ENCODE measurements around the gene KIDINS220. TPM values are rescaled to one million over a fixed set of nuclear protein-coding genes. Genes with fewer than 3 reads are reported as not detected.

KIDINS220 gene
- total RNA-seq, 2 experiments from 2014 or later = 20.8 to 20.9 TPM

DNA sequence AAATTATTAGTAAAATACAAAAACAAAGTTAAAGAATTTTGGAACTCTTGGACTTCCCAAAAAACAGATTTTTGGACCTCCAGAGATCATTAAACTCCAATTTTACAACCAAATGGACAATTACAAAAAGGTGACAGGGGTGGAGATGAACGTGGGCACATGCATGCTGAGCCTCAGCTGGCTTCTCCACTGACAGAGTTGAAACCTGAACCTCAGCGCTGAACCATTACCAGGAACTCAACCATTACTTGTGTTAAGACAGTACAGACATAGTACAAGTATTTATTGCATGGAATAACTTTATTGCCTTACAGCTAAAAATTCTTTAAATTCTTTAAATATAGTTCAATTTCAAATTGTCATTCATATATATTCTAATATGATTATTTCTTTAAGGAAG, 33.0 kb upstream of the KIDINS220 start:
- ChIA-PET CTCF (no interaction called here), POLR2A (no interaction called here)
- no peak for ATAC-seq
- Mint-ChIP-seq H3K4me3 (no peak overlapping the region), H3K27me3 (peaks cover 1% of the 10 kb centered on the region), H3K4me1 (ENCODE audit: low read depth) (no peaks in the 10 kb centered on the region), H3K27ac (no peak overlapping the region), H3K9me3 (no peaks in the 10 kb centered on the region), H3K36me3 (ENCODE audit: low read depth) (no peaks in the 10 kb centered on the region)
- intact Hi-C loops (cut with micrococcal nuclease) = loop anchor here (5.0 kb wide), 1 partner anchor 267 kb away; no protein-coding TSS in a partner anchor
- DNase-seq = no peak
- TF ChIP-seq, protein P1, sequence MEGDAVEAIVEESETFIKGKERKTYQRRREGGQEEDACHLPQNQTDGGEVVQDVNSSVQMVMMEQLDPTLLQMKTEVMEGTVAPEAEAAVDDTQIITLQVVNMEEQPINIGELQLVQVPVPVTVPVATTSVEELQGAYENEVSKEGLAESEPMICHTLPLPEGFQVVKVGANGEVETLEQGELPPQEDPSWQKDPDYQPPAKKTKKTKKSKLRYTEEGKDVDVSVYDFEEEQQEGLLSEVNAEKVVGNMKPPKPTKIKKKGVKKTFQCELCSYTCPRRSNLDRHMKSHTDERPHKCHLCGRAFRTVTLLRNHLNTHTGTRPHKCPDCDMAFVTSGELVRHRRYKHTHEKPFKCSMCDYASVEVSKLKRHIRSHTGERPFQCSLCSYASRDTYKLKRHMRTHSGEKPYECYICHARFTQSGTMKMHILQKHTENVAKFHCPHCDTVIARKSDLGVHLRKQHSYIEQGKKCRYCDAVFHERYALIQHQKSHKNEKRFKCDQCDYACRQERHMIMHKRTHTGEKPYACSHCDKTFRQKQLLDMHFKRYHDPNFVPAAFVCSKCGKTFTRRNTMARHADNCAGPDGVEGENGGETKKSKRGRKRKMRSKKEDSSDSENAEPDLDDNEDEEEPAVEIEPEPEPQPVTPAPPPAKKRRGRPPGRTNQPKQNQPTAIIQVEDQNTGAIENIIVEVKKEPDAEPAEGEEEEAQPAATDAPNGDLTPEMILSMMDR (IDR thresholded peaks at IDR 0.05) = no peak

- CTCF ChIA-PET = interaction anchor here (0.6 kb wide), 1 partner anchor 379 kb away, joined by 3 read pairs; no protein-coding TSS in a partner anchor
- no peaks in the 10 kb centered on the region for H3K36me3 Mint-ChIP-seq (ENCODE audit: low read depth)
- no peak for DNase-seq
- POLR2A ChIA-PET = no interaction called here
- TF ChIP-seq, protein P1 (IDR thresholded peaks at IDR 0.05) = no peak
- H3K27ac Mint-ChIP-seq = no peak overlapping the region
- intact Hi-C loops (cut with micrococcal nuclease) = no loop called here
- no peak overlapping the region for H3K4me3 Mint-ChIP-seq
- H3K4me1 Mint-ChIP-seq (ENCODE audit: low read depth) = no peaks in the 10 kb centered on the region
- no peaks in the 10 kb centered on the region for H3K27me3 Mint-ChIP-seq
- ATAC-seq = no peak
- H3K9me3 Mint-ChIP-seq = no peaks in the 10 kb centered on the region
Measured at GRCh38 chr2:8867363-8867762, 29.9 kb upstream of the KIDINS220 start.

- intact Hi-C loops (cut with micrococcal nuclease) = no loop called here
- Mint-ChIP-seq H3K4me3 (no peak overlapping the region), H3K9me3 (no peaks in the 10 kb centered on the region), H3K27me3 (no peaks in the 10 kb centered on the region), H3K27ac (no peak overlapping the region), H3K4me1 (ENCODE audit: low read depth) (no peaks in the 10 kb centered on the region), H3K36me3 (ENCODE audit: low read depth) (no peaks in the 10 kb centered on the region)
- DNase-seq (no peak), ATAC-seq (no peak)
- ChIA-PET POLR2A (interaction anchor here (1.2 kb wide), 1 partner anchor 9 kb away, joined by 5 read pairs; no protein-coding TSS in a partner anchor), CTCF (interaction anchor here (1.3 to 2.6 kb wide), 2 partner anchors 10 to 12 kb away, joined by 3 to 14 read pairs; no protein-coding TSS in a partner anchor)
- TF ChIP-seq, protein P1 (IDR thresholded peaks at IDR 0.05) = no peak
Measured at GRCh38 chr2:8863331-8863953, 26.0 kb upstream of the KIDINS220 start.

DNA sequence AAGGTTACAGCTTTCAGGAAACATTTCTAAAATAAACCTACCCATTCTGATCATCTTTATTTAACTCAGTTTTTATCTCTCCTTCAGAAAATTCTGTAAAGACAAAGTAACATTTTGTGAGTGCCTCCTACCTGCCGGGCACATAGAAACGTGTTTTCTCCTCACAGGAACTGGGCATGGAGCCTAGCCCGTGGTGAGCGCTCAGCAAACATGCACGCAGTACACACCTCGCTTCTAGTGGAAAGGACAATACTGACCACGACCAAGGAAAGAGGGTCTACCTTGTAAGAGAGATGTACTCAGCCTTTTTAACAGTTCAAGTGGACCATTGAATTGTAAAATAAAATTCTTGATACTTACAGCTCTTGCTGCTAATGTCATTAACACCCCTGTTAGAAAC, 24.8 kb upstream of the KIDINS220 start:
- H3K36me3 Mint-ChIP-seq (ENCODE audit: low read depth) = no peaks in the 10 kb centered on the region
- TF ChIP-seq, protein P1 (IDR thresholded peaks at IDR 0.05) = no peak
- CTCF ChIA-PET = interaction anchor here (1.3 to 2.6 kb wide), 2 partner anchors 11 kb away, joined by 3 to 14 read pairs; no protein-coding TSS in a partner anchor
- no peak overlapping the region for H3K27ac Mint-ChIP-seq
- ATAC-seq = no peak
- H3K4me1 Mint-ChIP-seq (ENCODE audit: low read depth) = no peaks in the 10 kb centered on the region
- H3K9me3 Mint-ChIP-seq = no peaks in the 10 kb centered on the region
- no peak overlapping the region for H3K4me3 Mint-ChIP-seq
- POLR2A ChIA-PET = no interaction called here
- no peak for DNase-seq
- H3K27me3 Mint-ChIP-seq = no peaks in the 10 kb centered on the region
- intact Hi-C loops (cut with micrococcal nuclease) = no loop called here

- H3K4me1 Mint-ChIP-seq (ENCODE audit: low read depth) = no peaks in the 10 kb centered on the region
- POLR2A ChIA-PET = no interaction called here
Measured at GRCh38 chr2:8861797-8862196, 24.4 kb upstream of the KIDINS220 start.

More at GRCh38 chr2:8861797-8862196, 24.4 kb upstream of the KIDINS220 start:
- no peaks in the 10 kb centered on the region for H3K27me3 Mint-ChIP-seq
- H3K4me3 Mint-ChIP-seq = no peak overlapping the region
- DNase-seq (no peak), ATAC-seq (no peak)
- no peaks in the 10 kb centered on the region for H3K9me3 Mint-ChIP-seq
- CTCF ChIA-PET = no interaction called here
- no peaks in the 10 kb centered on the region for H3K36me3 Mint-ChIP-seq (ENCODE audit: low read depth)
- TF ChIP-seq, protein P1 (IDR thresholded peaks at IDR 0.05) = no peak
- intact Hi-C loops (cut with micrococcal nuclease) = no loop called here
- H3K27ac Mint-ChIP-seq = no peak overlapping the region
